Smooth muscle cell (in vitro differentiated cells): Measurements from ENCODE around the gene FLOT1. TPM values are rescaled to one million over a fixed set of nuclear protein-coding genes. Genes with fewer than 3 reads are reported as not detected.

ENCODE experiments used
- DNase-seq: peaks from one replicate; lab custom pipeline; 2025; ENCODE audit not compliant: unreplicated experiment; lab: John Stamatoyannopoulos, UW
- H2AFZ ChIP-seq: fragments of 200-600 bp; sonication (generic); 2 replicates; pipeline ENCODE4 v1.6.0; 2016; ENCODE audit warnings: antibody characterized with exemption, low read depth, mild to moderate bottlenecking
- H3F3A ChIP-seq: fragments of 200-600 bp; sonication (generic); 2 replicates; pipeline ENCODE4 v1.6.0; 2017; ENCODE audit warnings: antibody characterized with exemption, low read depth
- H3K27ac ChIP-seq: fragments of 200-600 bp; sonication (generic); 2 replicates; pipeline ENCODE4 v1.5.1; 2016; ENCODE audit warnings: low read depth, mild to moderate bottlenecking
- H3K27me3 ChIP-seq: fragments of 200-600 bp; sonication (generic); 2 replicates; pipeline ENCODE4 v1.6.1; 2016; ENCODE audit warnings: low read depth, mild to moderate bottlenecking
- H3K36me3 ChIP-seq: fragments of 200-600 bp; sonication (generic); 2 replicates; pipeline ENCODE4 v1.5.1; 2016; ENCODE audit warnings: low read depth
- H3K4me1 ChIP-seq: fragments of 200-600 bp; sonication (generic); 2 replicates; pipeline ENCODE4 v1.5.1; 2016; ENCODE audit warnings: low read depth
- H3K4me2 ChIP-seq: fragments of 200-600 bp; sonication (generic); 2 replicates; pipeline ENCODE4 v1.6.0; 2016; ENCODE audit warnings: mild to moderate bottlenecking
- H3K4me3 ChIP-seq: fragments of 200-600 bp; sonication (generic); 2 replicates; pipeline ENCODE4 v1.5.1; 2016; ENCODE audit warnings: mild to moderate bottlenecking
- H3K79me2 ChIP-seq: fragments of 200-600 bp; sonication (generic); 2 replicates; pipeline ENCODE4 v1.6.0; 2016; ENCODE audit warnings: low read depth, mild to moderate bottlenecking
- H3K9ac ChIP-seq: fragments of 200-600 bp; sonication (generic); 2 replicates; pipeline ENCODE4 v1.6.0; 2016; ENCODE audit warnings: low read depth
- H3K9me3 ChIP-seq: fragments of 200-600 bp; sonication (generic); replicated peaks from 2 replicates; pipeline ENCODE4 v1.5.1; 2016; ENCODE audit warnings: low read depth
- H4K20me1 ChIP-seq: fragments of 200-600 bp; sonication (generic); 2 replicates; pipeline ENCODE4 v1.6.0; 2016; ENCODE audit warnings: low read depth
- CTCF ChIP-seq: fragments of 200-600 bp; sonication (generic); IDR thresholded peaks from 2 replicates; pipeline ENCODE4 v1.5.1; 2017; ENCODE audit warnings: borderline replicate concordance, mild to moderate bottlenecking, antibody characterized with exemption; ENCODE audit not compliant: insufficient read depth, poor library complexity, severe bottlenecking
- WGBS: methylation state at CpG from one replicate; pipeline ENCODE4 v1.1.7; 2016; ENCODE audit warnings: low lambda C conversion rate; 5-methylcytosine and 5-hydroxymethylcytosine counted together
- polyA plus RNA-seq: library from polyadenylated mRNA; unstranded; fragments of >200 nt; fragmentation: Nextera tagmentation; extraction: Ambion mirVana; gene quantifications from 2 replicates; pipeline ENCODE4 v1.2.1, GENCODE V29; 2016
- total RNA-seq: library from RNA; depleted of rRNA; stranded (reverse); fragments of >200 nt; gene quantifications from 2 replicates; pipeline ENCODE4 v1.2.3, GENCODE V29; 2014

Gene FLOT1
- total and polyA plus RNA-seq, 2 experiments from 2014 or later, result 87.6 to 117 TPM

- no peaks in the 10 kb centered on the region for H3K79me2 ChIP-seq
- peaks cover 26% of the 10 kb centered on the region for H3K4me1 ChIP-seq
- H3K4me3 ChIP-seq, result no peak overlapping the region
- peaks cover 34% of the 10 kb centered on the region for H3F3A ChIP-seq
- no peaks in the 10 kb centered on the region for H3K36me3 ChIP-seq
- H3K27me3 ChIP-seq, result no peaks in the 10 kb centered on the region
- WGBS, result 93% methylated on average over 3 of the region's 3 CpGs
- H3K9me3 ChIP-seq, result no peaks in the 10 kb centered on the region
- no peak for DNase-seq
- H3K27ac ChIP-seq, result peak overlapping the region; percentile 100
- peak overlapping the region; percentile 9 for H3K9ac ChIP-seq
- H4K20me1 ChIP-seq, result no peaks in the 10 kb centered on the region
- H2AFZ ChIP-seq, result no peak overlapping the region
- H3K4me2 ChIP-seq, result no peak overlapping the region
- no peak for TF ChIP-seq CTCF
These were observed 12.1 kb upstream of the FLOT1 start for GRCh38 chr6:30754631-30755030.

- Histone ChIP-seq H3K4me1 (peaks cover 30% of the 10 kb centered on the region), H4K20me1 (no peaks in the 10 kb centered on the region), H3K4me2 (peak overlapping the region; percentile 59), H2AFZ (no peak overlapping the region), H3K9ac (peak overlapping the region; percentile 94), H3K27me3 (no peaks in the 10 kb centered on the region), H3K27ac (peak overlapping the region; percentile 100), H3K79me2 (no peaks in the 10 kb centered on the region), H3K9me3 (no peaks in the 10 kb centered on the region), H3F3A (peaks cover 41% of the 10 kb centered on the region), H3K36me3 (no peaks in the 10 kb centered on the region), H3K4me3 (no peak overlapping the region)
- 3% methylated on average over 12 of the region's 12 CpGs for WGBS
- no peak for TF ChIP-seq CTCF
- DNase-seq, result peak; percentile 98
These were observed 9.9 kb upstream of the FLOT1 start for GRCh38 chr6:30752157-30752927.

GRCh38 chr6:30750379-30750668 lies 7.8 kb upstream of the FLOT1 start:
- peaks cover 30% of the 10 kb centered on the region for H3K4me1 ChIP-seq
- H3K36me3 ChIP-seq, result no peaks in the 10 kb centered on the region
- H3K9ac ChIP-seq, result peak overlapping the region; percentile 65
- peaks cover 42% of the 10 kb centered on the region for H3F3A ChIP-seq
- no peak for DNase-seq
- no peak for TF ChIP-seq CTCF
- H3K27ac ChIP-seq, result peak overlapping the region; percentile 100
- no peaks in the 10 kb centered on the region for H3K27me3 ChIP-seq
- no peaks in the 10 kb centered on the region for H3K9me3 ChIP-seq
- no peaks in the 10 kb centered on the region for H3K79me2 ChIP-seq
- peak overlapping the region; percentile 19 for H3K4me2 ChIP-seq
- no peak overlapping the region for H3K4me3 ChIP-seq
- H4K20me1 ChIP-seq, result no peaks in the 10 kb centered on the region
- H2AFZ ChIP-seq, result no peak overlapping the region
